GM19438 (cell line): ENCODE results near the gene CCDC88C.

Experiments
- ATAC-seq: cut with Tn5 transposase; IDR thresholded peaks from one replicate; pipeline ENCODE4 v1.9.1; 2021; ENCODE audit warnings: low read depth; ENCODE audit not compliant: unreplicated experiment

The CCDC88C gene

GRCh38 chr14:91351512-91351862 is 66.1 kb downstream of the CCDC88C start:
- no peak for ATAC-seq

GRCh38 chr14:91350813-91351511 is 66.7 kb downstream of the CCDC88C start:
- peak; percentile 60 for ATAC-seq

GRCh38 chr14:91350483-91350812 is 67.2 kb downstream of the CCDC88C start:
- ATAC-seq: peak; percentile 15

GRCh38 chr14:91349481-91350074 is 68.0 kb downstream of the CCDC88C start:
- ATAC-seq: peak; percentile 44

- ATAC-seq: peak; percentile 1
Observed at GRCh38 chr14:91348845-91349465, 68.7 kb downstream of the CCDC88C start.

- ATAC-seq: no peak
Observed at GRCh38 chr14:91346838-91347173, 70.8 kb downstream of the CCDC88C start.

GRCh38 chr14:91344096-91344495 is 73.5 kb downstream of the CCDC88C start:
- ATAC-seq: no peak

GRCh38 chr14:91343051-91343450 is 74.6 kb downstream of the CCDC88C start:
- ATAC-seq: no peak

GRCh38 chr14:91342206-91342760 is 75.3 kb downstream of the CCDC88C start:
- no peak for ATAC-seq

GRCh38 chr14:91341751-91342154 is 75.9 kb downstream of the CCDC88C start:
- ATAC-seq: no peak

GRCh38 chr14:91341334-91341733 is 76.3 kb downstream of the CCDC88C start:
- no peak for ATAC-seq

GRCh38 chr14:91339671-91340369 is 77.8 kb downstream of the CCDC88C start:
- no peak for ATAC-seq

- no peak for ATAC-seq
Observed at GRCh38 chr14:91339076-91339475, 78.5 kb downstream of the CCDC88C start.

- no peak for ATAC-seq
Observed at GRCh38 chr14:91338379-91338778, 79.2 kb downstream of the CCDC88C start.

GRCh38 chr14:91337699-91338335 is 79.8 kb downstream of the CCDC88C start:
- ATAC-seq: no peak

GRCh38 chr14:91336093-91336450 is 81.5 kb downstream of the CCDC88C start:
- ATAC-seq: no peak

- no peak for ATAC-seq
Observed at GRCh38 chr14:91335191-91336092, 82.2 kb downstream of the CCDC88C start.

GRCh38 chr14:91333650-91334039 is 84.0 kb downstream of the CCDC88C start:
- ATAC-seq: peak; percentile 49

GRCh38 chr14:91332986-91333649 is 84.5 kb downstream of the CCDC88C start:
- no peak for ATAC-seq
